Immature natural killer cell (primary cell): ENCODE data around the gene NLRC5. TPM values are rescaled to one million over a fixed set of nuclear protein-coding genes. Genes with fewer than 3 reads are reported as not detected.
"Not testable (repeated sequence)": the region's sequence is repeated elsewhere in the genome, so short reads cannot be mapped to it uniquely, and the experiment has no call there.

ENCODE experiments used
- DNase-seq, 3 donors: peaks; one replicate each; pipeline ENCODE4 v3.0.0; 2022; ENCODE audit warnings: mixed read lengths in 1 of 3
- H3K27ac Mint-ChIP-seq, 6 donors: one replicate each; pipeline ENCODE4 v1.8.0; 2020; ENCODE audit warnings: mixed read lengths in 6 of 6, mild to moderate bottlenecking in 5 of 6, inconsistent platforms in 4 of 6, moderate library complexity in 3 of 6
- H3K27me3 Mint-ChIP-seq, 3 donors: one replicate each; pipeline ENCODE4 v1.8.0; 2020 to 2021; ENCODE audit warnings: low read depth in 3 of 3, mild to moderate bottlenecking in 3 of 3, mixed read lengths in 3 of 3, moderate library complexity in 3 of 3, inconsistent platforms in 1 of 3
- H3K36me3 Mint-ChIP-seq, 3 donors: one replicate each; pipeline ENCODE4 v1.8.0; 2020; ENCODE audit warnings: mixed read lengths in 3 of 3, inconsistent platforms in 2 of 3, mild to moderate bottlenecking in 2 of 3
- H3K4me1 Mint-ChIP-seq, 2 donors: one replicate each; pipeline ENCODE4 v1.8.0; 2020; ENCODE audit warnings: inconsistent platforms in 2 of 2, mild to moderate bottlenecking in 2 of 2, mixed read lengths in 2 of 2, moderate library complexity in 1 of 2
- H3K4me3 Mint-ChIP-seq, 5 donors: one replicate each; pipeline ENCODE4 v1.8.0; 2020; ENCODE audit warnings: mild to moderate bottlenecking in 5 of 5, mixed read lengths in 5 of 5, inconsistent platforms in 3 of 5, moderate library complexity in 3 of 5
- H3K9me3 Mint-ChIP-seq, 6 donors: one replicate each; pipeline ENCODE4 v1.8.0; 2020; ENCODE audit warnings: mild to moderate bottlenecking in 6 of 6, mixed read lengths in 6 of 6, inconsistent platforms in 4 of 6, moderate library complexity in 3 of 6
- polyA plus RNA-seq, 3 donors: library from polyadenylated mRNA; unstranded; fragments of 300-500 nt; fragmentation: Illumina TruSeq; gene quantifications; one replicate each; pipeline ENCODE4 v1.2.3, GENCODE V29; 2021

The NLRC5 gene
- polyA plus RNA-seq, 3 donors from 2014 or later, result 18.2 to 151 (median 32.8) TPM

DNA sequence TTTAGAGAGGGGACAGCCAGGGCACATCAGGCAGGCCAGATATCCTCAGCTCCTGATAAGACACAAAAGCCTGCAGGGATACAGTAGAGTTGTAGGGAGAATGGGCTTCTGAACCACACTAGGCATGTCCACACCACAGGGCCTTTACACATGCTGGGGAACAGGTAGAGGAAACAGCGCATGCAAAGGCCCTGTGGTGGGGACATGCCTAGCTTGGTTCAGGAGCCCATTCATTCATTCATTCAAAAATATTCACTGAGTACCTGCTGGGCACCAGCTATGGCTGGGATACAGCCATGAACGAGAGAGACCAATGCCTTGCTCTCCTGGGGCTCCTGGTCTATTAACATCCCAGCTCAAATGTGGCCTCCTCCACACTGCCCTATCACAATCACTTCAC, 107.4 kb downstream of the NLRC5 start:
- Mint-ChIP-seq H3K4me1 (peaks cover 5 to 6% of the 10 kb centered on the region in 2 donors), H3K4me3 (no peak overlapping the region), H3K27me3 (peaks cover 5 to 15% (median 6%) of the 10 kb centered on the region in 3 donors), H3K27ac (no peak overlapping the region), H3K9me3 (no peaks in the 10 kb centered on the region), H3K36me3 (no peaks in the 10 kb centered on the region)
- DNase-seq, result no peak

DNA sequence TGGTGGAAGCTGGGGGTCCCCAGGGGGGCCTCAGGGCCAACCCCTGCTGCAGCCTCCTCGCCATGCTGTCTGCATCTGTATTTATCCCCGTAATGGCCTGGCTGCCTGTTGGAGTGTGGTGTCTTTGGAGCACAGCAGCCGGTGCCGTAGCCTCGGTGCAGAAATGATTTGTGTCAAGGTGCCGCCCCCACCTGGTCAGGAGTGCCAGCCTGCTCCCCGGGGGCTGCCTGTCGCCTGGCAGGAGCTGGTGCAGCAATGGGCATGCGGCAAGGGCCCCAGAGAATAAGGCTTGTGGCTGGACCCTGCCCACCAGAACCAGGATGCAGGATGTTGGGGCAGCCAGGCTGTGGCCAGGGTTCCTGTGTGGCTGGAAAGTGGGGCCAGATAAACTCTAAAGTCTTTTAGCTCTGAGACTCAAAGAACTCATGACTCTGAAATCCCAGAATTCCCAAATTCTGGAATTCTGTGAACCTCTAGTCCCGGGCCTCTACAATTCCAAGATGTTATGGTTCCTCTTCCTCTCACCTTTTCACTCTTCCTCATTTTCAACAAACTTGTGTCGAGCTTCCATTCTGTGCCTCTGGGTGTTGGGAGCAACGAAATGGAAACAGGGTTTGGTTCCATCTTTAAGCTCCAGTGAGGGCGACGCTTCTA, 109.0 kb downstream of the NLRC5 start:
- no peak for DNase-seq
- H3K27me3 Mint-ChIP-seq, result peaks cover 5 to 12% (median 7%) of the 10 kb centered on the region in 3 donors
- no peaks in the 10 kb centered on the region for H3K36me3 Mint-ChIP-seq
- H3K9me3 Mint-ChIP-seq, result no peaks in the 10 kb centered on the region
- H3K27ac Mint-ChIP-seq, result no peak overlapping the region
- no peak overlapping the region for H3K4me3 Mint-ChIP-seq
- H3K4me1 Mint-ChIP-seq, result peaks cover 4% of the 10 kb centered on the region in 2 donors

DNA sequence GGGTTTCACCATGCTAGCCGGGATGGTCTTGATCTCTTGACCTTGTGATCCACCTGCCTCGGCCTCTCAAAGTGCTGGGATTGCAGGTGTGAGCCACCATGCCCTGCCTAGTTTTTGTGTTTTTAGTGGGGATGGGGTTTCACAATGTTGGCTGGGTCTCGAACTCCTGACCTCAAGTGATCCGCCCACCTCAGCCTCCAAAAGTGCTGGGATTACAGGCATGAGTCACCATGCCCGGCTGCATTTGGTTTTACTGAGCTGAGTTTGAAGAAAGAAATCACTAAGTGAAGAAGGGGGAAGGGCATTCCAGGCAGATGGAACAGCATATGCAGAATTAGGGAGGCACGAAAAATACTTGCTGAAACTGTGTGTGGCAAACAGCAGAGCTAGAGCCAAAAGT, 110.6 kb downstream of the NLRC5 start:
- DNase-seq, H3K4me1 Mint-ChIP-seq, H3K27me3 Mint-ChIP-seq, H3K36me3 Mint-ChIP-seq, H3K4me3 Mint-ChIP-seq, H3K9me3 Mint-ChIP-seq, H3K27ac Mint-ChIP-seq: not testable (repeated sequence)

DNA sequence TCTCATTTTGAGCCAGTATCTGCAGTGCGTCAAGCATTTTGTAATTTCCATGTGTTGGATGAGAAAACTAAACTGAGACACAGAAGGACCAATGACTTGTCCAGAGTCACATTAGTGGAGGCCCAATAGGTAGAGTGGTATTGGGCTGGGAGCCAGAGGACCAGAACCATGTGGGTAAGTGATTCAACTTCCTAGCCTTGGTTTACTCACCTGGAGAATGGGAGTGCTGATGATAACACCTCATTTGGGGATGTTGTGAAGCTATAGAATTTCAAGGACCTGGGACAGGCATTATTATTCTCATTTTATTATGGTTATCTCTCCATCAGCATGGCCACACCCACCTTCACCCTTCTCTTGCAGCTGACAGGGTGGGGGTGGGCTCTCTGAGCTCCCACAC, 111.1 kb downstream of the NLRC5 start:
- DNase-seq, result no peak
- H3K4me3 Mint-ChIP-seq, result no peak overlapping the region
- H3K9me3 Mint-ChIP-seq, result no peaks in the 10 kb centered on the region
- H3K27me3 Mint-ChIP-seq, result peaks cover 2 to 5% (median 3%) of the 10 kb centered on the region in 3 donors
- H3K36me3 Mint-ChIP-seq, result no peaks in the 10 kb centered on the region
- peaks cover 9 to 10% of the 10 kb centered on the region in 2 donors for H3K4me1 Mint-ChIP-seq
- H3K27ac Mint-ChIP-seq, result no peak overlapping the region

GRCh38 chr16:57102888-57103851, 113.8 kb downstream of the NLRC5 start:
- Mint-ChIP-seq H3K27ac (peak overlapping the region in 1 of 6 donors; percentile 35), H3K36me3 (no peaks in the 10 kb centered on the region), H3K4me3 (no peak overlapping the region), H3K9me3 (no peaks in the 10 kb centered on the region), H3K4me1 (peaks cover 10 to 12% of the 10 kb centered on the region in 2 donors), H3K27me3 (peaks cover 0 to 3% (median 2%) of the 10 kb centered on the region in 3 donors)
- no peak for DNase-seq

DNA sequence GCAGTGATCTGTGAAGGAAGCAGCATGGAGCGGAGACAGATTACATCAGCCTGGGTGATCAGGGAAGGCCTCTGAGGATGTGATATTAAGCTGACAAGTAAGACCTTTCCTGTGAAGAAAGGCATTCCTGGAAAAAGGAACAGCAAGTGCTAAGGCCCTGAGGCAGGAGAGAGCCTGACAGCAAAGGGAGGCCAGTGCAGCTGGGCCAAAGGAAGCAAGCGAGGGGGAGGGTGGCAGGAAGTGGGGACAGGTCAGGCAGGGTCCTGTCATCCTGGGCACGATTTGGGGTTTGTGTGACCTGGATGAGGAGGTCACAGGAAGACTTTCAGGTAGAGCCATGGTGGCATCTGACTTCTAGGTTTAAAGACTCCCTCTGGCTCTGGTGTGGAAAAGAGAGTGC, 115.3 kb downstream of the NLRC5 start:
- H3K36me3 Mint-ChIP-seq, result no peaks in the 10 kb centered on the region
- H3K9me3 Mint-ChIP-seq, result no peaks in the 10 kb centered on the region
- peak overlapping the region in 1 of 5 donors; percentile 28 for H3K4me3 Mint-ChIP-seq
- H3K27ac Mint-ChIP-seq, result peak overlapping the region in 2 of 6 donors; percentile 34 to 69
- peaks cover 0 to 3% (median 2%) of the 10 kb centered on the region in 3 donors for H3K27me3 Mint-ChIP-seq
- H3K4me1 Mint-ChIP-seq, result peaks cover 10 to 12% of the 10 kb centered on the region in 2 donors
- no peak for DNase-seq

GRCh38 chr16:57105184-57105583, 115.8 kb downstream of the NLRC5 start:
- DNase-seq, result no peak
- H3K9me3 Mint-ChIP-seq, result no peaks in the 10 kb centered on the region
- peaks cover 0 to 5% (median 2%) of the 10 kb centered on the region in 3 donors for H3K27me3 Mint-ChIP-seq
- no peaks in the 10 kb centered on the region for H3K36me3 Mint-ChIP-seq
- peak overlapping the region in 1 of 6 donors; percentile 34 for H3K27ac Mint-ChIP-seq
- peaks cover 10 to 12% of the 10 kb centered on the region in 2 donors for H3K4me1 Mint-ChIP-seq
- no peak overlapping the region for H3K4me3 Mint-ChIP-seq

DNA sequence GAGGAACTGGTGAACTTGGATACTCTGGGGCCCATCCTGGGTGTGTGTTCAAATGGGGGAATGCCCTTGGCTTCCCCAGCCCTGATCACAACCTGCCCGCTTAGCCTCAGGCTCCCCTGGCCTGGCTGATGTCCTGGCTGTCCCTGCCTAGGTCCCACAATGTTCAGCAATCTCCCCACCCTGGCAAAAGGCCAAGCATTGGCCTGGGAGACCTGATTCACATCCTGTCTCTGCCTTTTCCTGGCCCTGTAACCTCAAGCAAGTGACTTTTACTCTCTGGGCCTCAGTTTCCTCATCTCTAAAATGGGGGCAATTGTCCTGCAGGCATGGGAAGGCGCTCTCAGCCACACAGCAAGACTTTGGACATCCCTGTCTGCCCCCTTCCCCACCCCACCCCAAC, 117.4 kb downstream of the NLRC5 start:
- Mint-ChIP-seq H3K4me1 (peaks cover 10 to 12% of the 10 kb centered on the region in 2 donors), H3K27ac (no peak overlapping the region), H3K27me3 (peaks cover 0 to 5% (median 2%) of the 10 kb centered on the region in 3 donors), H3K36me3 (no peaks in the 10 kb centered on the region), H3K9me3 (no peaks in the 10 kb centered on the region), H3K4me3 (no peak overlapping the region)
- no peak for DNase-seq

DNA sequence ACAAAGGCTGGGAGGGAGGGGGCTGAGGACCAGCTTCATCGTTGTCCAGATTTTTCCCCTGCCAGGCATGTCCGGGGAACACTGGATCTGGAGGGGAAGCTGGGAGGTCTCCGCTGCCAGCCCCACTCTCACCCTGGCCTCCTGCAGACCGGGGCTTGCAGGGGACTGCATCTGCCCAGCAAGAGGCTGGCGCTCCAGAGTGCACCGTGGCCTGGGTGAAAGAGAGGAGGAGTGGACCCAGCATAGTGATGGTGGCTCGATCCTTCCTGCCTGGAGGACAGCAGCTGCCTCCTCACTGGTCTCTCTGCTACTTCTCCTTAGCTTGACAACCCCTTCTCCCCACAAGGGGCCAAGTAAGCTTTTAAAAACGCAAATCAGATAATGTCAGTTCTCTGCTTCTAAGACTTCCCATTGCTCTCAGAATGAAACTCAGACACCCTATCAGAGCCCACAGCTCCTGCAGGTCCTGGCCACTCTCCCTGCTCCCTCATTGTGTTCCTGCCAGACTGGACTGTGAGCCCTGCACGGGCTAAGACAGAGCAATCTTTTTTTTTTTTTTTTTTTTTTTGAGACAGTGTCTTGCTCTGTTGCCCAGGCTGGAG, 118.1 kb downstream of the NLRC5 start:
- H3K27me3 Mint-ChIP-seq, result peaks cover 0 to 5% (median 2%) of the 10 kb centered on the region in 3 donors
- H3K4me3 Mint-ChIP-seq, result no peak overlapping the region
- DNase-seq, result no peak
- H3K27ac Mint-ChIP-seq, result peak overlapping the region in 1 of 6 donors; percentile 31
- H3K4me1 Mint-ChIP-seq, result peaks cover 10 to 12% of the 10 kb centered on the region in 2 donors
- no peaks in the 10 kb centered on the region for H3K36me3 Mint-ChIP-seq
- no peaks in the 10 kb centered on the region for H3K9me3 Mint-ChIP-seq

- Mint-ChIP-seq H3K27ac (no peak overlapping the region), H3K4me1 (peaks cover 10 to 12% of the 10 kb centered on the region in 2 donors), H3K9me3 (no peaks in the 10 kb centered on the region)
Measured at GRCh38 chr16:57108432-57108831, 119.1 kb downstream of the NLRC5 start.

GRCh38 chr16:57109259-57110105, 120.1 kb downstream of the NLRC5 start:
- not testable (repeated sequence) for H3K4me3 Mint-ChIP-seq, H3K27ac Mint-ChIP-seq

More at GRCh38 chr16:57108432-57108831, 119.1 kb downstream of the NLRC5 start:
- H3K36me3 Mint-ChIP-seq, result no peaks in the 10 kb centered on the region
- H3K27me3 Mint-ChIP-seq, result peaks cover 0 to 5% (median 0%) of the 10 kb centered on the region in 3 donors
- no peak for DNase-seq
- no peak overlapping the region for H3K4me3 Mint-ChIP-seq

GRCh38 chr16:57110937-57111336, 121.6 kb downstream of the NLRC5 start:
- Mint-ChIP-seq H3K27ac (no peak overlapping the region), H3K4me1 (peaks cover 0 to 3% of the 10 kb centered on the region in 2 donors), H3K36me3 (no peaks in the 10 kb centered on the region), H3K4me3 (no peak overlapping the region), H3K27me3 (peaks cover 0 to 2% (median 0%) of the 10 kb centered on the region in 3 donors), H3K9me3 (no peaks in the 10 kb centered on the region)
- DNase-seq, result no peak

More at GRCh38 chr16:57109259-57110105, 120.1 kb downstream of the NLRC5 start:
- DNase-seq, H3K36me3 Mint-ChIP-seq, H3K27me3 Mint-ChIP-seq, H3K9me3 Mint-ChIP-seq, H3K4me1 Mint-ChIP-seq: not testable (repeated sequence)

- Mint-ChIP-seq H3K4me3 (no peak overlapping the region), H3K36me3 (no peaks in the 10 kb centered on the region), H3K27ac (no peak overlapping the region), H3K4me1 (peaks cover 0 to under 1% of the 10 kb centered on the region in 2 donors), H3K9me3 (no peaks in the 10 kb centered on the region), H3K27me3 (peaks cover 0 to 4% (median 0%) of the 10 kb centered on the region in 3 donors)
- no peak for DNase-seq
Measured at GRCh38 chr16:57111420-57111819, 122.1 kb downstream of the NLRC5 start.
